ENCODE data around the gene OR10A3.

The OR10A3 gene

GRCh38 chr11:7982582-7983119, 41.1 kb upstream of the OR10A3 start:
- Histone ChIP-seq H3K4me3 (ENCODE audit: low read depth in 1 of 2, low read length in 2 of 2) (no peak overlapping the region), H3K4me2 (ENCODE audit: insufficient read depth, low read length) (no peak overlapping the region), H4K20me1 (ENCODE audit: insufficient read depth, low read length) (no peaks in the 10 kb centered on the region), H3K36me3 (ENCODE audit: insufficient read depth, low read length) (no peaks in the 10 kb centered on the region), H3K9me3 (ENCODE audit: insufficient read depth, low read length, severe bottlenecking) (no peaks in the 10 kb centered on the region), H3K4me1 (ENCODE audit: insufficient read depth, low read length) (peaks cover 13% of the 10 kb centered on the region), H3K27me3 (ENCODE audit: insufficient read depth, low read length, poor library complexity) (no peaks in the 10 kb centered on the region), H3K79me2 (ENCODE audit: insufficient read depth, low read length) (peaks cover 10% of the 10 kb centered on the region), H3K9ac (ENCODE audit: low read depth, low read length) (no peak overlapping the region), H2AFZ (ENCODE audit: low read depth, low read length) (no peak overlapping the region), H3K27ac (ENCODE audit: low read length) (no peak overlapping the region)
- TF ChIP-seq CTCF (IDR thresholded peaks at IDR 0.05; ENCODE audit: borderline replicate concordance, extremely low read depth, low read length, poor library complexity, severe bottlenecking) (no peak), EZH2 (IDR thresholded peaks at IDR 0.05; ENCODE audit: borderline replicate concordance, low read depth, low read length, severe bottlenecking) (no peak)
- ATAC-seq (ENCODE audit: insufficient read depth, low read depth): no peak
- no peak for DNase-seq

- Histone ChIP-seq H4K20me1 (ENCODE audit: insufficient read depth, low read length) (no peaks in the 10 kb centered on the region), H3K4me1 (ENCODE audit: insufficient read depth, low read length) (peaks cover 12% of the 10 kb centered on the region), H2AFZ (ENCODE audit: low read depth, low read length) (no peak overlapping the region), H3K36me3 (ENCODE audit: insufficient read depth, low read length) (no peaks in the 10 kb centered on the region), H3K9me3 (ENCODE audit: insufficient read depth, low read length, severe bottlenecking) (no peaks in the 10 kb centered on the region), H3K4me3 (ENCODE audit: low read depth in 1 of 2, low read length in 2 of 2) (no peak overlapping the region), H3K4me2 (ENCODE audit: insufficient read depth, low read length) (no peak overlapping the region), H3K27ac (ENCODE audit: low read length) (no peak overlapping the region), H3K9ac (ENCODE audit: low read depth, low read length) (no peak overlapping the region), H3K79me2 (ENCODE audit: insufficient read depth, low read length) (peaks cover 6% of the 10 kb centered on the region; the same call in 1 of the 2 replicates), H3K27me3 (ENCODE audit: insufficient read depth, low read length, poor library complexity) (no peaks in the 10 kb centered on the region)
- TF ChIP-seq CTCF (IDR thresholded peaks at IDR 0.05; ENCODE audit: borderline replicate concordance, extremely low read depth, low read length, poor library complexity, severe bottlenecking) (no peak), EZH2 (IDR thresholded peaks at IDR 0.05; ENCODE audit: borderline replicate concordance, low read depth, low read length, severe bottlenecking) (no peak)
- ATAC-seq (ENCODE audit: insufficient read depth, low read depth): no peak
- DNase-seq: no peak
These were observed 40.2 kb upstream of the OR10A3 start for GRCh38 chr11:7981619-7982157.

DNA sequence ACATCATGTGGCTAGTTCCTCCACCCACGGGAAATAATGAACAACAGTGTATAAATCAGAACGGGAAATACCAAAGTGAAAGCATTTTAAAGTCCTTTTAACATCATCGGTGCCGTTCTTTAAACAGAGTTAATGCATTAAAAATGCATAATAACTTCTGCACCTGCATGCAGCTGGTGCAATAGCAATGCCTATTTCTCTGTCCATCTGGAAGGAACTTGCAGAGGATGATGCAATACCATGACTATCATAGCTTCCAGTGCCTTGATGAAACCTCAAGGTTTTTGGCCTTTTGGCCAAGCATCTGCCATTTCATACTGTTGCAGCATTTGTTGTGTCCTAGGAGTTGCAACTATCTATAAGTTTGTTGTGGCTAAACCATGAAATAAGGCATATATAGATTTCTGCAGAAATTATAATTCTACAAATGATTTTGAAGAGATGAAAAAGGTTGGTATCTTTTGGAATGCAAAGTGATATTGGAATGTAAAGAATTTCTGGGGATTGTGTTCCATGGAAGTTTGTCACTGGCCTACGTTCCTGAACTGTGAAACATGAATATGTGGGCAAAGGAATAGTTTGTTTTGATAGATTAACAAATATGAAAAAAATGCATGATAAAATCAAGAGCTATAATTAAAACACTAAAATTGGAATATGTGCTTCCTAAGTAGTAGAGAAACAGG, 35.9 kb upstream of the OR10A3 start:
- no peak overlapping the region for H3K9ac ChIP-seq (ENCODE audit: low read depth, low read length)
- ATAC-seq (ENCODE audit: insufficient read depth, low read depth) (no peak), DNase-seq (no peak)
- no peak overlapping the region for H3K27ac ChIP-seq (ENCODE audit: low read length)
- H3K4me2 ChIP-seq (ENCODE audit: insufficient read depth, low read length): no peak overlapping the region
- no peaks in the 10 kb centered on the region for H3K4me1 ChIP-seq (ENCODE audit: insufficient read depth, low read length)
- H3K36me3 ChIP-seq (ENCODE audit: insufficient read depth, low read length): no peaks in the 10 kb centered on the region
- no peak overlapping the region for H2AFZ ChIP-seq (ENCODE audit: low read depth, low read length)
- H3K9me3 ChIP-seq (ENCODE audit: insufficient read depth, low read length, severe bottlenecking): no peaks in the 10 kb centered on the region
- no peak for TF ChIP-seq CTCF (IDR thresholded peaks at IDR 0.05; ENCODE audit: borderline replicate concordance, extremely low read depth, low read length, poor library complexity, severe bottlenecking)
- no peak for TF ChIP-seq EZH2 (IDR thresholded peaks at IDR 0.05; ENCODE audit: borderline replicate concordance, low read depth, low read length, severe bottlenecking)
- H4K20me1 ChIP-seq (ENCODE audit: insufficient read depth, low read length): no peaks in the 10 kb centered on the region
- no peak overlapping the region for H3K4me3 ChIP-seq (ENCODE audit: low read depth in 1 of 2, low read length in 2 of 2)
- H3K27me3 ChIP-seq (ENCODE audit: insufficient read depth, low read length, poor library complexity): no peaks in the 10 kb centered on the region
- H3K79me2 ChIP-seq (ENCODE audit: insufficient read depth, low read length): no peaks in the 10 kb centered on the region
